HT-29 (cell line): Measurements from ENCODE around the gene PRKD1. TPM values are rescaled to one million over a fixed set of nuclear protein-coding genes. Genes with fewer than 3 reads are reported as not detected.

Experiments
- DNase-seq: peaks from one replicate; pipeline ENCODE4 v3.0.0-alpha.2; 2015; ENCODE audit warnings: low spot score
- total RNA-seq: library from RNA; depleted of rRNA; stranded (reverse); fragments of >200 nt; shearing (Covaris generic); gene quantifications from 2 replicates; pipeline ENCODE4 v1.2.3, GENCODE V29; 2014; rRNA removed

PRKD1 gene
- total RNA-seq, result not detected in 2 replicates

DNA sequence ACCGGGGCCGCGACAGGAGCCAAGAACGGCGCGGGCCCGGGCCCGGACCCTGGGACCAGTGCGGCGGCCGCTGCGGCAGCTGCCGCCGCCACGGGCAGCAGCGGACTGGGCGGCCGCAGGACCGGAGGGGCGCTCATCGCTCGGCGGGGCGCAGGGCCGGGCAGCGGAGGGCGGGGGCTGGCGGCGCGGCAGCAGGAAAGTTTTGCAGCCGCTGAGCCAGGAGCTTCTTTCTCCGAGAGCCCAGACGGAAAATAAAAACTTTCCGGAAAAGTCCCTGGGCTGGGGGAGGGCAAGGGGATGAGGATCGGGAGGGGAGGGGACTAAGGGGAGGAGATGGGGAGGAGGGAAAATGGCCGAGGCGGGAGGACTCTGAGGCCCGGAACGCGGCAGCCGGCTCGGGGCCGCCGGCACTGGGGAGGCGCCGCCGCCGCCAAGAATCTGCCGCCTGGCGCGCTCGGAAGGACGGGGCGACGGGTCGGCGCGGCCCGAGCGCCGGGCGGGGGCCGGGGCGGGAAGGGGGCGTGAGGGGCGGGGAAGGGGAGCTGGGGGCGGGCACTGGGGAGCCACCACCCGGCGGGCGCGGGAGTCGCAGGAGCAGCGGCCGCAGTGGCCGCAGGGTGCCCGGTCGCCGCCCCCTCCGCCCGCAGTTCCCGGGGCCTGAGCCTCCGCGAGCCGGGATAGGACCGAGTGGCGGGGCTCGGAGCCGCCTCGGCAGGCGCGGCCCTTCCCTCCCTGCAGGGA is at the start of gene PRKD1:
Gene PRKD1, minus strand, starts transcription at position 472 of the 741 bp plus-strand sequence.
- DNase-seq, result no peak

- no peak for DNase-seq
Measured at GRCh38 chr14:29971101-29971500, 43.5 kb upstream of the PRKD1 start.

DNA sequence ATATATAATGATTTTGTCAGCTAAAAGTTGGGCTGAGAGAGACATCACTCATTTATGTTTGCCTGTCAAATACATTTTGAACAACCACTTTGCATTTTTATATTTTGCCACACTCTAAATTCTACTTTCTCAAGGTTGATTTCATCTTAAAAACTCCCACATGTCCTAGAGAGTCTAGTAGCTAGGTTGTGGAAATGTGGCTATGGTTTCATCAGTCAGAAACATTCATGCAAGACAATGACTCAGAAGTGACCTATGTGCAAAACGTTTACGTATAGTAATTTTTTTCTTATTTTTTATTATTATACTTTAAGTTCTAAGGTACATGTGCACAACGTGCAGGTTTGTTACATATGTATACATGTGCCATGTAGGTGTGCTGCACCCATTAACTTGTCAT is 27.4 kb upstream of the PRKD1 start:
- DNase-seq, result no peak

GRCh38 chr14:29953501-29953900 is 25.9 kb upstream of the PRKD1 start:
- DNase-seq, result no peak

DNA sequence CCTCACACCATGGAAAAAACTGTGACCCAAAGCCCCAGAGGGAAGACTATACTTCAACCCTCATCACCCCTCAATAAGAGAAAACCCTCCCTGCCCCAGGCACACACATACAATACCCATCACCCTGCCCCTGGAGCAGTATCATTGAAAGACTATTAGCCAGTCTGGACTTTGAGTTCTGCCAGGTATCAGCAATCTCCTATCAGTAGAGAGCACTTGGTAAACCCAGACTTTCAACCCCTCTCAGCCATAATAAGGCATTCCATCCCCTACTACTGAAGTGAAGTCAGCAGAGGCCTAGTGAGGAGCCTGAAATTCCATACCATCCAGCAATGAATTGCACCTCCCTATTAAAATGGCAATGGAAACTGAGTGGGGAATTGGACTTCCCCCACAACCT is 16.4 kb upstream of the PRKD1 start:
- no peak for DNase-seq

DNA sequence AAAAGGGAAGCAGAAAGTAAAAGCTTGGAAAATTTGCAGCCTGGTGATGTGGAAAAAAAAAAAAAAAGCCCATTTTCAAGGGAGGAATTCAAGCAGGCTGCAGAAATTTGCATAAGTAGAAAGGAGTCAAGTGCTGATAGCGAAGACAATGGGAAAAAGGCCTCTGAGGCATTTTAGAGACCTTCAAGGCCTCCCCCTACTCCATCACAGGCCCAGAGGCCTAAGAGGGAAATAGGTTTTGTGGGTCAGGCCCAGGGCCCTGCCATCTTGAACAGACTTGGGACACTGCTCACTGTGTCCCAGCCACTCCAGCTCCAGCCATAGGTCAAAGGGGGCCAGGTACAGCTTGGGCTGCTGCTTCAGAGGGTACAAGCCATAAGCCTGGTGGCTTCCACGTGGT is 13.8 kb upstream of the PRKD1 start:
- no peak for DNase-seq

DNA sequence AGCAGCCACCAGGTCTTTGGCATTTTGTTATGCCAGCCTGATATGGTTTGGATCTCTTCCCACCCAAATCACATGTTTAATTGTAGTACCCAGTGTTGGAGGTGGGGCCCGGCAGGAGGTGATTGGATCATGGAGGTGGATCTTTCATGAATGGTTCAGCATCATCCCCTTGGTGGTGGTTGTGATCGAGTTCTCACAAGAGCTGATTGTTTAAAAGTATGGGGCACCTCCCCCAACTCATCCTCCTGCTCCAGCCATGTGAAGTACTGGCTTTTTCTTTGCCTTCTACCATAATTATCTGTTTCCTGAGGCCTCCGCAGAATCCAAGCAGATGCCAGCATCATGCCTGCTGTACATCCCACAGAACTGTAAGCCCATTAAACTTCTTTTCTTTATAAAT is 12.8 kb upstream of the PRKD1 start:
- no peak for DNase-seq

DNA sequence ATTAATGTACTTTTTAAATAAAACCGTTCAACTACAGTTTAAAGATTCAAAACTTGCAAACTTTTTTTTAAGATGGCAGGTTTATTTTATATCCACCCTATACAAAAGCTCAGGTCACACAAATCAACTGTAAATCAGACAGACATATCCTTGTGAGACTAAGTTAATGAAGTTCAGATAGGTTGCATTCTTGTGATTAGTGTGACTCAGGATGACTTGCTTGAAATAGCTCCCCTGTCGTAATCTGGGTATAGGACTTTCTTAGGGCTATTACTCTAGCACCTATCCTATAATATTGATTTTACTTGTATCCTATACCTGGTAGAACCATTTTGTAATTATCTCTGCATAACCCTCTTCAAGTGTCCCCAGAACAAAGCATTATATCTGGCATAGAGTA is 9.5 kb upstream of the PRKD1 start:
- DNase-seq, result no peak

DNA sequence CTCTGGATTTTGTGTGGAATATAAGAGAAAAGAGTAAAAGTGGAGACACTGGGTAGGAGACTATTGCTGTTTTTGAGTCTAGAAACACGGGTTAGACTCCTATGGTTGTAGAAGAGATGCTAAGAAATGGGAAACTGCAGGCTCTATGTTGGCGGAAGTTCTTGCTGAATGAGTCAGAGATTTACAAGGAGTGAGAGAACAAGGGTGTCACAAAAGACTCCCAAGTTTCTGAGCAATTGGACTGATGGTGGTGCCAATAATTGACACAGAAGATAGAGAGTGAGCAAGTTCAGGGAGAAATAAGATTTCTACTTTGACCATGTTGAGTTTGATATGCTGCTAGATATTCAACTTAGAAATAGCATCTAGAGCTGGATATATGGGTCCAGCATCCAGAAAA is 2.6 kb upstream of the PRKD1 start:
- no peak for DNase-seq

GRCh38 chr14:29928117-29928640 is 532 bp upstream of the PRKD1 start:
- no peak for DNase-seq

- no peak for DNase-seq
Measured at GRCh38 chr14:29926701-29927375, 809 bp downstream of the PRKD1 start.

GRCh38 chr14:29926228-29926627 is 1.4 kb downstream of the PRKD1 start:
- DNase-seq, result no peak

DNA sequence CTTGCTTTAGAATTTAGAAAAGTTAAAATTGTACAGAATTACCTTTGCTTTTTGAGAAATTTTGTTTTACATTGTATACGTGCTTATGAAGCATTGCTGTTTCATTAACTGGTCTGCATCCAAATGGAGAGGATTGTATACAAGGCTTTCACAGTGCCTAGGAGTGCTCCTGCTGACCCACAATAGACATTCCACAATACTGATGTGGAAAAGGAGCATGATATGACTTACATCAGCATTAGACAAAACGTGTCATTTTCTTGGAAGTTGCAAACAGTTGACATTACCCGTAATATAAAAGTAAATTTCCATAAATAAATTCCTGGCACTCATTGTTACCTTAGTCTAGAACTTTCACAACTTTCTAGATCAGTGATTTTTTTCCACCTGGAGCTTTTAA is 1.9 kb downstream of the PRKD1 start:
- DNase-seq, result no peak

DNA sequence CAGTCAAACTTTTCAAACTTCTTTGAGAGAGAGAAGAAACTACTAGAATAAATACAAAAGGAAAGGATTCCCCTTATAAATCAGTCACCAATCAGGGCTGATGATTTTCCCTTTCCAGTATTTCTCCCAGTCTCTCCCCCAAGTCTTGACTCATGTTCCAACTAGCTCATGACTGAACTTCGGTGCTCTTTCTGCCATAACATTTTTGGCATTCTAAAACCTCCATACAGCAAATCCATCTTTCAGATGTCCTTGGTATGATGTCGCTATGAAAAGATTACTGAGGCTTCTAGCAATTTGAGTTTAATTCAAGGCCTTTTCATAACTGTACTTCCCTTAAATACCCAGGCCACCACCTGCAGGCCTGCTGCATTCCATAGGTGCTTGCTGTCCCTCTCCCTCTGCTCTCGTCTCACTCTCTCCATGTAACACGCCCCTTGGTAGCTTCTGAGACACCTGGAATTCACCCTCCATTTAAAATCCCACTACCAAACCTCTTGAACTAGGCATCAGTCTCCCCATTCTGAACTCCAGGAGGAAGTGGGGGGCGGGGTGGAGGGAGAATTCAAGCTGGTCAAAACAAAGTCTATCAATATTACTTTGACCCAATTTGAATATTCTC is 2.4 kb downstream of the PRKD1 start:
- DNase-seq, result no peak

DNA sequence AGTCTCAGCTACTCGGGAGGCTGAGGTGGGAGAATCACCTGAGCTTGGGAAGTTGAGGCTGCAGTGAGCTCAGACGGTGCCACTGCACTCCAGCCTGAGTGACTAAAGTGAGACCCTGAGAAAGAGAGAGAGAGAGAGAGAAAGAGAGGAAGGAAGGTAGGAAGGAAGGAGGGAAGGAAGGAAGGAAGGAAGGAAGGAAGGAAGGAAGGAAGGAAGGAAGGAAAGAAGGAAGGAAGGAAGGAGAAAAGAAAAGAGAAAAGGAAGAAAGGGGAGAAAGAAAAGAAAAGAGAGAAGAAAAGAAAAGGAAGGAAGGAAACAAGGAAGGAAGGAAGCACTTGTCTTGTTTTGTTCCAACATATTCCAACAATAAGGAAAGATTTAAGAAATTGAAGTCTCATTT is 7.8 kb downstream of the PRKD1 start:
- DNase-seq, result no peak

- DNase-seq, result no peak
Measured at GRCh38 chr14:29918981-29919380, 8.7 kb downstream of the PRKD1 start.

DNA sequence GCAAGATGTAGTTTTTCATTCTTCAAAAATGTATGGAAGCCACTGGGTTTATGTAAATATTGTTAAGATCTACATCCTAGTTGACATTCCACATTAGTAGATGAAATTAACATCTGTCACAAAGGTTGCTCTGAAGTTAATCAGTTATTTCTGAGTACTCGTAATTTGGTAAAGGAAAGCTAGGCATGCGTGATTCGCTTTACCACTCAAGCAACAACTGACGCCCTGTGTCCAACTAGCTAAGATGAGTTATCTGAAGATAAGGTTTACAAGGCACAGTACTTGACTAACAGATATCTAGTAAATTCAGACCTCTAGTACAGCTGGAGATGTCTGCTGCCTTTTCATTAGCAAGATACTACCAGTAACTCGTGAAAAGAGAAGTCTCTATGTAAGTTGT is 14.1 kb downstream of the PRKD1 start:
- DNase-seq, result no peak

- no peak for DNase-seq
Measured at GRCh38 chr14:29911810-29912209, 15.8 kb downstream of the PRKD1 start.

GRCh38 chr14:29908652-29909577 is 18.7 kb downstream of the PRKD1 start:
- no peak for DNase-seq

- DNase-seq, result no peak
Measured at GRCh38 chr14:29906256-29906870, 21.3 kb downstream of the PRKD1 start.

DNA sequence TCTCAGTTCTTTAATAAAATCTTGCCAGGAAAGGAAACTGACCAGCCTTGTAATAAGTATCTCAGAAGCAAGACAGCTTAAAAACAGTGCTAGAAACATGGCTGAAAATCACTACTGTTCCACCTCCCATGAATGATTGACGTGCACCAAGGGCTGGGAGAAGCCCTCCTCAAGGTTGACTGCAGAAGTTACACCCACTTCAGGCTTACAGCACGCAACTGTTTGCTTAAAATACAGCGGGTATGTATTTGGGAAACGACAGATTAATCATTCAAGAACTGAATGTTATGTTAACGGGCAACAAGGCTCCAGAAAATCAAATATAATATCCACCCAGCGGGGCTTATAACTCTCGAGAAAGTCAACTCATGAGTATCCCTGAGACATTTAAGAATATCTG is 22.1 kb downstream of the PRKD1 start:
- DNase-seq, result no peak
